Measurements from ENCODE around the gene XCL1.
A peak's percentile ranks its signal among the peaks of the same experiment; 100 is the strongest.
"Not testable (repeated sequence)": the region's sequence is repeated elsewhere in the genome, so short reads cannot be mapped to it uniquely, and the experiment has no call there.

XCL1 gene

GRCh38 chr1:168568346-168568745 is 8.1 kb upstream of the XCL1 start:
- FAIRE-seq, result no peak

GRCh38 chr1:168570652-168571051 is 5.8 kb upstream of the XCL1 start:
- no peak for FAIRE-seq

- no peak for FAIRE-seq
Observed at GRCh38 chr1:168572633-168573032, 3.8 kb upstream of the XCL1 start.

DNA sequence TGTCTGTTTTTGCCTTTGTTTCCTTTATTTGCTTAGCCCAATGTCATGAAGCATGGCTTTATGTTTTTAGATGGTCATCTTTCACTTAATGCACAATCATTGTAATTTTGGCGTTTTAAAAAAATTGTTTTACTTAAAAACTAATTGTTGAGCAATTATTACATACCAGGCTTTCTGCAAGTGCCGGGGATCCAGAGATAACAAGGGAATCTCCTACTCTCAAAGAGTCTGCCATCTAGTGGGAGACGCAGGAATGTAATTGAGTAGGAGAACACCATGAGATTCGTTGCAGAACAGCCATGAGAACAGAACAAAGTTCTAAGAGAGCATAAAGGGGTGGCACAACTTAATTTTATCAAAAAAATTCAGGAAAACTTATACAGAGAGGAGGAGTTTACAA is 2.2 kb upstream of the XCL1 start:
- FAIRE-seq, result peak; percentile 88

DNA sequence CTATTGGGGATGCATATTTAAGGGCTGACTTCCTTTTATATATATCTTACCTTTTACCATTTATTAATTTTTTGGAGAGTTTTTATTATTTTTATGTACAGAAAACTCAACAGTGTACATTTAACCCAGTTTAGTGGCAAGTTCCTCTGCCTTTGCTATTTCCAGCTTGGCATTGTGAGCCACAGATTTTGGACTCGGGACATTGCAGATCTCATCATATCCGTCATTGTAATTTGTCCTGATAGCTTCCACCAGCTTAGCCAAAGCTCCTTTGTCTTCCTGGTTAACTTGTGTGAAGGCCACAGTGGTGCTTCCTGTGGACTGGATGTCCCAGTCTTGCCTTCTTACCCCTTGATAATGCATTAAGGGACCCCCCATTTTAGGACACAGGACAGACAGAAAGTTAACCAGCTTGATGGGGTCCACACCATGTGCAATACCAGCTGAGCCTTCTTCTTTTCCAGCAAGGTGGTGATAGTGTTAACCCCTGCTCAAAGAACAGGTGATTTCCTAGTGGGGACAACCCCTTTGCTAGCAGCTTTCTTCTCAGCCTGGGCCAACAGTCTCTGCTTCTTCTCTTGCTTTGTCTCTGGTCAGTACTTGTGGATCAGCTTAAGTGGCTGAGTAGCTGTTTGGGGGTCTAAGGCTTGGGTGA is 2.3 kb downstream of the XCL1 start:
- FAIRE-seq, result not testable (repeated sequence)

DNA sequence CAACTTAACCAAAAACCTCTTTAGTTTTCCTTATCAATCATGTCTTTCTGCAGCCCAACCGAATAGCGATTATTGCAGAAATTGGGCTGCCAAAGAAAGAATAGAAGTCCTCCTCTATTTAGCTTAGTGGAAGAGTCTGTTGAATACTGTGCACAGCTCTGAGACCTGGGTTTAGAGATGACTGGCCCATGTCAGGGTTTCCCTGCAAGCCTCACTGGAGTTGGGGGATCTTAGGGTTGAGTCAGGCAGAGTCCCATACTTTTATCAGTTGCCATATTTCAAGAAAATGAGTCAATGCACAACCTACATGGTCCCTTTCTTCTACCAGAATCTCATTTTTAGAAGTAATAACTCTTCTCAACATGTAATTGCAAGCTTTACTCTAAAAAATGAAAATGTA is 3.9 kb downstream of the XCL1 start:
- not testable (repeated sequence) for FAIRE-seq

DNA sequence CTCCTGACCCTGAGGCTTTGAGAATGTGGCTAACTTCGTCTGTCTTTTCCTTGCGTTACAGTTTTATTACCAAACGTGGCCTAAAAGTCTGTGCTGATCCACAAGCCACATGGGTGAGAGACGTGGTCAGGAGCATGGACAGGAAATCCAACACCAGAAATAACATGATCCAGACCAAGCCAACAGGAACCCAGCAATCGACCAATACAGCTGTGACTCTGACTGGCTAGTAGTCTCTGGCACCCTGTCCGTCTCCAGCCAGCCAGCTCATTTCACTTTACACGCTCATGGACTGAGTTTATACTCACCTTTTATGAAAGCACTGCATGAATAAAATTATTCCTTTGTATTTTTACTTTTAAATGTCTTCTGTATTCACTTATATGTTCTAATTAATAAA is 4.6 kb downstream of the XCL1 start:
- FAIRE-seq, result not testable (repeated sequence)

DNA sequence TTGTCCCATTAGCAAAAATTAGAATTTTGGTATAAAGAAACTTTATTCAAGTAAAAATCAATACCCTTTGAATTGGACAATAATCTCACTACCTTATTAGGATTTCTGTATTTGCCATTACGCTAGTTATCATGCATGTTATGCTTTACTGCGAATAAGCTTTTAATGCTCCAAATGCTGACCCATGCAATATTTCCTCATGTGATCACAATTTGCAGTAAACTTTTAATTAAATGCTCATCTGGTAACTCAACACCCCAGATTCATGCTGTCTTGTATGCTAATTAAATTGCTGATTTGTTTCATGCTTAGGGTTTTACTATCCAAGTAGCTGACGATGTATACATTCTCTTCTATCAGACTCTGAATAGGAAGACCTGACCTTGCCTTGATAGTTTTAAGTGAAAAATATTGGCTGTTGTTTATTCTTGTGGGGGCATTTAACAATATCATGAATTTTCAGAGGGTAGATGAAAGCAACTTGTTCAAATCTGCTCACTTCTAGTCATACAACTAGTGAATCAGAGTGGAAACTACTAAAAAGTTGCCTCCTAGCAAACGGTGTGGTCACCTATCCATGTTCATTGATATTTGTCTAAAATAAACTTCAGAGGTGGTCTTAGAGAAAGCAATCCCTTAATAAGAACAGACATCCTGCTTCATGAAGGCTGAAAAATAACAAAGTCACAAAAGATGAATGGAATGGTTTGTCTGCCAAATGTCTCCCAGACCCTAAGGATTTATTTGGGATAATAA is 5.6 kb downstream of the XCL1 start:
- FAIRE-seq, result no peak

GRCh38 chr1:168582688-168583336 is 6.4 kb downstream of the XCL1 start:
- no peak for FAIRE-seq

DNA sequence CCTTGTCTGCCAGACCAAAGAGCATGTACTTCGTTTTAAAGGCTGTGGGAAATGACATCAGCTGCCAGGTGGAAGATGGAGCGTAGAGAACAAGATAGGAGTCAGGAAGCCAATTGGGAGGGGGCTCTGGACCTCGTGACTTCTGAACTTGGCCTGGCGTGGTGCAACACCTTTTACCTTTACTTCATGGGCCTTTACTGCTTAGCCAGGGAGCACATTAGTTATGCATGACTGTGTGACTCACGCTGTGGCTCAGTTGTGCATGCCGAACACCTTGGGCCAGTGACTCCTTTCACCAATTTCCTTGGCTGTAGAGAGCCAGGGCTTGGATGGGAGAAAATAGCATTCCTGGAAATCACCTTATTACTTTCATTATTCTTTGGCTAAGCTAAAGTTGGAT is 7.2 kb downstream of the XCL1 start:
- no peak for FAIRE-seq

- FAIRE-seq, result no peak
Observed at GRCh38 chr1:168585191-168585590, 8.8 kb downstream of the XCL1 start.

GRCh38 chr1:168585937-168586336 is 9.5 kb downstream of the XCL1 start:
- FAIRE-seq, result no peak

DNA sequence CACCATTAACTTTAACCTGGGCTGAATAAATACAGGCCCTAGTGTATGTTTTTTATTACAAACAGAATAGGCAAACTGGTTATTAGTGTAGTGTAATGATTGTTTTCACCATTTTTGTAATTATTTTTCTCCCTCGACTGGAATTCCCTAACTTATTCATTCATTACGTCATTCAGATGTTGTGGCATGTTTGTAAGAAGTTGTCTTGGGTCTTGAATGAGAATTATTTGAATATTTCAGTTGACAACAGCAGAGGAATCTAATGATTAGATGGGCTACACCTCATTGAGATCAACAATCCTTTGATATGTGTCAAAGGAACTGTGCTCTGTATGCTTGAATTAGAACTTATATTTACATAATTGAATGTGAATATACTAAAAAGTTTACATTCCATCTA is 12.8 kb downstream of the XCL1 start:
- no peak for FAIRE-seq

DNA sequence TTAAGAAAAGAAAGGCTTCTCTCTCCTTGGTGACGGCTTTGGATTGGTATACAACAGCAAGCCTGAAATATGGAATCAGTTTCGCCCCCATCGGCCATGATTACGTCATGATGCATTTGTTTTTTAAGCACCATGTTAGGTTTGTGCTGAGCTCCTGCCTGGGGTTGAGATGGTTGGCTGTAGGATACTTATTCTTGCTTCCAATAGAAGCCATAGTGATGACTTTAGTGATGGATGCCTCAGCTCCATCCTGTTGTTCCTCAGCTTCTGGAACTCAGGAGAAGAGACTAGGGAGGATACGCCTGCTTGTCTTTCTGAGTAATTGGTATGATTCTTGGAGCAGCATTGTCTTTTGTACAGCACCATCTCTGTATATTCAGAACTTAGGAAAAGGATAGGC is 14.7 kb downstream of the XCL1 start:
- FAIRE-seq, result no peak

DNA sequence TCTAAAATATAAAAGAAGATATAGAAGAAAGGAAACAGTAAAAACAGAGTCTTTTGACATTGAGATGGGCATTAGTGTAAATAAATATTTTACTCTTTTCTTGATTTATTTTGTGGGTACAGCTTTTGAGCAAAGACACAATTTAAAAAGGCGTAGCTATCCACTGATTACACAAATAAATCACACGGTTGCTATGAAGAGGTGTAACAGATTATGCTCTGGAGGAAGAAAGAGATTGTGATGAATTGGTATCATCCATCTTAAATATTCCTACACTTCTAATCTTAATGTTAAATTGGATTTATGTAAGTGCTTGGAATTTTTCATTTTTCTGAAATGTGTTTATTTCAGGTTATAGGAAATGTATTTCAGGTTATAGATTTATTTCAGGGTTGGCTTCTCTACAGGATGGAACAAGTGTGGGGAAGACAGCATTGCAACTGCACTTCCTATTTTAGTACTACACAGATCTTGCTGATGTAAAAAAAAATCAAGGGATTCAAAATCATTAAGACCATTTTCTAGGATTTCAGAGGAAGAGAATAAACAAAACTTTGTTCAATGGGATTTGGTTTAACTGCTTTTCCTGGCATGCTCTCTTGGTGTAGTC is 15.3 kb downstream of the XCL1 start:
- FAIRE-seq, result no peak

DNA sequence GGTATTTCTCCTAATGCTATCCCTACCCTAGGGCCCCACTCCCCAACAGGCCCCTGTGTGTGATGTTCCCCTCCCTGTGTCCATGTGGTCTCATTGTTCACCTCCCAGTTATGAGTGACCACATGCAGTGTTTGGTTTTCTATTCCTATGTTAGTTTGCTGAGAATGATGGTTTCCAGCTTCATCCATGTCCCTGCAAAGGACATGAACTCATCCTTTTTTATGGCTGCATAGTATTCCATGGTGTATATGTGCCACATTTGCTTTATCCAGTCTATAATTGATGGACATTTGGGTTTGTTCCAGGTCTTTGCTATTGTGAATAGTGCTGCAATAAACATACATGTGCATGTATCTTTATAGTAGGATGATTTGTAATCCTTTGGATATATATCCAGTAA is 19.0 kb downstream of the XCL1 start:
- not testable (repeated sequence) for FAIRE-seq

GRCh38 chr1:168598125-168598524 is 21.7 kb downstream of the XCL1 start:
- FAIRE-seq, result no peak

- no peak for FAIRE-seq
Observed at GRCh38 chr1:168598892-168599291, 22.5 kb downstream of the XCL1 start.

DNA sequence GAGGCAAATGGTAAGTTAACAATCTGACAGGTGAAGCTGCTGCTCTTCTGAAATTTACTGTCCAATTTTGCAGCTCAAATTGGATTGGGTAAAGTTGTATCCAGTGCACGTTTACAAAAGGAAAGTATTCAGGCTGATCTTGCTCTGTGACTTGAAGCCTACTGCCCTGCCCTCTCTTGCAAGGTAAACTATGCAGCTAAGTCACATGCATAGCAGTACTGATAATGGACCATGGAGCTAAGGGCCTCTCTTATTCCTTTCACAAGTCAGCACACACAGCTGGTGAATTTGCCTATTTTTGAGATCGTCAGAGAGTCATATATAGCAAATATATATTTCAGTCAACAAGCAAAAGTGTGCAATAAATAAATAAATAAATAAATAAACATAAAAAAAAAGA is 23.2 kb downstream of the XCL1 start:
- FAIRE-seq, result no peak

GRCh38 chr1:168601051-168601450 is 24.6 kb downstream of the XCL1 start:
- FAIRE-seq, result no peak

- no peak for FAIRE-seq
Observed at GRCh38 chr1:168603501-168604110, 27.2 kb downstream of the XCL1 start.

DNA sequence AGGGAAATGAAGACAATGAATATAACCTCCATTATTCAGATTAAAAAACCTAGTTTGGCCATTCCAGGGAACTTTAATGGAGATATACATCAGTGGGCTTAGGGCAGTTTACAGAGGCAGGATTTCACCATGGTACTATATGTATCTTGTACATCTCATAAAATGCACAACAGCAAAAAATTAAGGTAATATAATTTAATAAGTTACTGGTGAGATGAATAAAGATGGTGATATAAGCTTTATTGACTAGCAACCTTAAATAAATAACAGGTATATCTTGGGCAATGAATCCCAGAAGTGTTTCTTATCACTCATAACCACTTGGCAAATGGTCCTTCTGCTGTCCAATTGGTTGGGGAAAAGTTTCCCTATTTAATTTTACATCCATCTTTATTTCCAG is 29.0 kb downstream of the XCL1 start:
- FAIRE-seq, result no peak

DNA sequence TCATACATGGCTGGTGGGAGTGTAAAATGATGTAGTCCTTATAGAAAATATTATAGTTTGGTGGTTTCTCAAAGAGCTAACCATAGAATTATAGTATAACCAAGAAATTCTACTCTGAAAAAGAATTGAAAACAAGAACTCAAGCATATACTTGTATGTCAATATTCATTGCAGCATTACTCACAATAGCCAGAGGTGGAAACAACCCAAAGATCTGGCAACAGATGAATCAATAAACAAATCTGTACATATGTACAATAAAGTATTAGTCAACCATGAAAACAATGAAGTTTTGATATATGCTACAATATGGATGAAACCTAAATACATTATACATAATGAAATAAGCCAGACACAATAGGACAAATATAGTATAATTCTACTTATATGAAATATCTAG is 29.7 kb downstream of the XCL1 start:
- no peak for FAIRE-seq
